IMR-90 (cell line): Measurements from ENCODE around the gene NDST3. TPM values are rescaled to one million over a fixed set of nuclear protein-coding genes. Genes with fewer than 3 reads are reported as not detected.

Experiments
- ATAC-seq: fragments of 200-7000 bp; cut with Tn5 transposase; 2 replicates; pipeline ENCODE4 v1.9.1; 2020; ENCODE audit warnings: low read depth, mild to moderate bottlenecking, moderate library complexity
- BruUV-seq: library from RNA; stranded (reverse); fragments of 400-500 nt; replicated peaks from 2 replicates; lab custom pipeline; 2021; lab: Mats Ljungman, UMichigan
- CTCF ChIA-PET: fragments of 300-600 bp; formaldehyde crosslinking; extraction: SDS; loops from one replicate; lab custom pipeline; 2021; ENCODE audit warnings: antibody characterized with exemption; lab: Yijun Ruan, JAX
- POLR2A ChIA-PET: fragments of 300-600 bp; sonication (Branson Sonifier 250); formaldehyde crosslinking; loops from one replicate; lab custom pipeline; 2022; ENCODE audit warnings: antibody characterized with exemption; ENCODE audit not compliant: unreplicated experiment; lab: Charles Lee
- DNase-seq: peaks from one replicate; pipeline ENCODE4 v3.0.0; 2013
- H2AFZ ChIP-seq: replicated peaks from 2 replicates; pipeline ENCODE3; 2013; ENCODE audit warnings: low read length, mild to moderate bottlenecking; ENCODE audit not compliant: poor library complexity
- H2AK5ac ChIP-seq: 2 replicates; pipeline ENCODE4 v1.6.1; 2013; ENCODE audit warnings: low read depth, low read length, inconsistent platforms
- H2AK9ac ChIP-seq: replicated peaks from 2 replicates; pipeline ENCODE3; 2013; ENCODE audit warnings: mild to moderate bottlenecking, low read depth, low read length, moderate library complexity; ENCODE audit not compliant: poor library complexity
- H2BK120ac ChIP-seq: 2 replicates; pipeline ENCODE4 v1.6.1; 2013; ENCODE audit warnings: low read depth, low read length, inconsistent platforms
- H2BK15ac ChIP-seq: 3 replicates; pipeline ENCODE4 v1.6.1; 2013; ENCODE audit warnings: low read depth, low read length, inconsistent platforms
- H2BK20ac ChIP-seq: 2 replicates; pipeline ENCODE4 v1.6.1; 2013; ENCODE audit warnings: low read depth, mild to moderate bottlenecking, inconsistent platforms, low read length, moderate library complexity
- H2BK5ac ChIP-seq: 2 replicates; pipeline ENCODE4 v1.6.1; 2013; ENCODE audit warnings: mild to moderate bottlenecking, low read depth, low read length, inconsistent platforms; ENCODE audit not compliant: poor library complexity, severe bottlenecking
- H3K14ac ChIP-seq: replicated peaks from 2 replicates; pipeline ENCODE4 v1.6.1; 2013; ENCODE audit warnings: low read depth, low read length, inconsistent platforms
- H3K18ac ChIP-seq: 2 replicates; pipeline ENCODE4 v1.6.1; 2013; ENCODE audit warnings: low read depth, low read length, control low read depth
- H3K23ac ChIP-seq: 2 replicates; pipeline ENCODE4 v1.6.1; 2013; ENCODE audit warnings: low read depth, low read length, inconsistent platforms
- H3K27ac ChIP-seq: 2 replicates; pipeline ENCODE4 v1.5.1; 2013; ENCODE audit warnings: mild to moderate bottlenecking, control low read depth, low read length; ENCODE audit not compliant: insufficient read depth
- H3K27me3 ChIP-seq: 2 replicates; pipeline ENCODE4 v1.6.1; 2013; ENCODE audit warnings: low read length; ENCODE audit not compliant: control insufficient read depth, insufficient read depth
- H3K36me3 ChIP-seq: 2 replicates; pipeline ENCODE4 v1.6.1; 2013; ENCODE audit warnings: low read length, mixed read lengths; ENCODE audit not compliant: control insufficient read depth, insufficient read depth
- H3K4ac ChIP-seq: 2 replicates; pipeline ENCODE4 v1.6.1; 2013; ENCODE audit warnings: low read depth, low read length, inconsistent platforms
- H3K4me1 ChIP-seq: 2 replicates; pipeline ENCODE4 v1.6.1; 2013; ENCODE audit warnings: low read length, mixed read lengths; ENCODE audit not compliant: control insufficient read depth, insufficient read depth
- H3K4me2 ChIP-seq: 2 replicates; pipeline ENCODE4 v1.6.1; 2013; ENCODE audit warnings: low read depth, mild to moderate bottlenecking, control low read depth, low read length, moderate library complexity
- H3K4me3 ChIP-seq: 2 replicates; pipeline ENCODE4 v1.5.1; 2013; ENCODE audit warnings: low read depth, mild to moderate bottlenecking, control low read depth, low read length, moderate library complexity; ENCODE audit not compliant: insufficient read depth
- H3K56ac ChIP-seq: 2 replicates; pipeline ENCODE4 v1.6.1; 2013; ENCODE audit warnings: low read length, inconsistent platforms; ENCODE audit not compliant: insufficient read depth; ENCODE audit errors: extremely low read depth
- H3K79me1 ChIP-seq, 2 experiments: 2 replicates each; pipeline ENCODE4 v1.6.1; 2013; ENCODE audit warnings: low read length in 2 of 2, inconsistent platforms in 1 of 2, low read depth in 1 of 2
- H3K9ac ChIP-seq: 2 replicates; pipeline ENCODE4 v1.6.1; 2013; ENCODE audit warnings: low read depth, low read length, control low read depth
- H3K9me1 ChIP-seq: 2 replicates; pipeline ENCODE4 v1.6.1; 2013; ENCODE audit warnings: low read length, inconsistent platforms; ENCODE audit not compliant: insufficient read depth
- H3K9me3 ChIP-seq: 2 replicates; pipeline ENCODE4 v1.6.1; 2013; ENCODE audit warnings: low read length; ENCODE audit not compliant: control insufficient read depth, insufficient read depth
- H4K20me1 ChIP-seq: 2 replicates; pipeline ENCODE4 v1.6.1; 2013; ENCODE audit warnings: low read length, inconsistent platforms; ENCODE audit not compliant: insufficient read depth
- H4K5ac ChIP-seq: 2 replicates; pipeline ENCODE4 v1.6.1; 2013; ENCODE audit warnings: mild to moderate bottlenecking, low read depth, low read length, control low read depth
- H4K8ac ChIP-seq, 2 experiments: 2 replicates each; pipeline ENCODE4 v1.6.1; 2013; ENCODE audit warnings: low read depth in 2 of 2, low read length in 2 of 2, control low read depth in 1 of 2, inconsistent platforms in 1 of 2
- H4K91ac ChIP-seq: 2 replicates; pipeline ENCODE4 v1.6.1; 2013; ENCODE audit warnings: low read depth, low read length, inconsistent platforms; ENCODE audit not compliant: insufficient read depth
- CEBPB ChIP-seq: IDR thresholded peaks from 2 replicates; pipeline ENCODE4 v1.6.1; 2012; ENCODE audit warnings: low read depth, low read length, improper control_type of control experiment
- ELK1 ChIP-seq: fragments of 150-350 bp; IDR thresholded peaks from 2 replicates; pipeline ENCODE4 v1.6.1; 2016; ENCODE audit warnings: low read depth, mild to moderate bottlenecking, low read length, moderate library complexity, borderline replicate concordance
- FOS ChIP-seq: fragments of 150-350 bp; IDR thresholded peaks from 2 replicates; pipeline ENCODE4 v1.6.1; 2016; ENCODE audit warnings: low read depth, low read length
- RAD21 ChIP-seq: IDR thresholded peaks from 2 replicates; pipeline ENCODE4 v1.6.1; 2012; ENCODE audit warnings: low read length, improper control_type of control experiment
- RFX5 ChIP-seq: IDR thresholded peaks from 2 replicates; pipeline ENCODE4 v1.8.0; 2012; ENCODE audit warnings: low read depth, mild to moderate bottlenecking, low read length, moderate library complexity
- WGBS, 2 experiments: methylation state at CpG; one replicate each; pipeline versions ENCODE4 v1.1.5 to v1.1.7; 2013; ENCODE audit warnings: missing lambda C conversion rate in 2 of 2; ENCODE audit not compliant: insufficient read length in 1 of 2; ENCODE audit errors: extremely low coverage in 2 of 2; 5-methylcytosine and 5-hydroxymethylcytosine counted together
- dilution Hi-C: fragments of 300-500 bp; cut with HindIII; formaldehyde crosslinking; loops from one replicate; pipeline ENCODE4 v1.14.3; 2018; ENCODE audit warnings: low sequenced_read_pairs; ENCODE audit not compliant: unreplicated experiment
- in situ Hi-C: fragments of 300-500 bp; cut with MboI; formaldehyde crosslinking; loops from 3 replicates; pipeline ENCODE4 v1.14.3; 2019; ENCODE audit warnings: low sequenced_read_pairs, inconsistent platforms, mixed read lengths
- intact Hi-C: fragments of 100-400 bp; cut with micrococcal nuclease; formaldehyde crosslinking; loops from 2 replicates; pipeline ENCODE4 v1.10.0; 2022
- polyA plus RNA-seq, 3 experiments: library from polyadenylated mRNA; depleted of rRNA; stranded (reverse); fragments of >200 nt; gene quantifications; 2 replicates each; pipeline ENCODE4 v1.2.3, GENCODE V29; 2012; ENCODE audit warnings: low replicate concordance in 1 of 3
- total RNA-seq: library from RNA; depleted of rRNA; stranded (reverse); fragments of >200 nt; gene quantifications from 2 replicates; pipeline ENCODE4 v1.2.3, GENCODE V29; 2012

Gene NDST3
- total and polyA plus RNA-seq, 2 of the 4 experiments (the other 2 are of a cell fraction), result 0.10 to 0.18 TPM

DNA sequence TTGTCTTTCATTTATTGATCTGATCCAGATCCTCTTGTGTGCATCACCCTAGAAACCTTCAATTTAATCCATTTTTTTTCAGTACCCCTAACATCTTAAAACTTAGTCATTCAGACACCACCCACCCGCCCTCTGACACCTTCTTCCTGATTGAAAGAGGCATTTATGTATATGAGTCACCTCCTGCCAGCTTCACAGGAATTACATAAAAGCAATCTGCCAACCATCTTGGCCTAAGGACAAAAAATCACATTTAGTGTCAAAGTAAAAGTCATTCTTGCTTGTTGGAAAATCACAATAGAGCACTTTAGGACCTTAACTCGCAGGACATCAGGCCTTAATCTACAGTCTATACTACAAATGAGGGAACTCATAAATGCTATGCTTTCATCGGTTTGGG is 52.1 kb downstream of the NDST3 start:
- H3K27me3 ChIP-seq, result no peaks in the 10 kb centered on the region
- no peak overlapping the region for H3K4ac ChIP-seq
- H3K79me1 ChIP-seq, result no peaks in the 10 kb centered on the region
- H4K8ac ChIP-seq, result no peak overlapping the region
- H3K18ac ChIP-seq, result no peak overlapping the region
- H2AK9ac ChIP-seq, result no peak overlapping the region
- no peak overlapping the region for H3K4me3 ChIP-seq
- no peak overlapping the region for H2BK20ac ChIP-seq
- H4K5ac ChIP-seq, result no peak overlapping the region
- no peak overlapping the region for H2AFZ ChIP-seq
- H2BK120ac ChIP-seq, result no peak overlapping the region
- no TSS peak for BruUV-seq
- H2BK5ac ChIP-seq, result no peak overlapping the region
- no peaks in the 10 kb centered on the region for H3K9me3 ChIP-seq
- H3K27ac ChIP-seq, result no peak overlapping the region
- in situ Hi-C loops (no loop called here), intact Hi-C loops (no loop called here), dilution Hi-C loops (no loop called here)
- no peak overlapping the region for H3K56ac ChIP-seq
- no peak overlapping the region for H2AK5ac ChIP-seq
- no peak for TF ChIP-seq RFX5
- no peak for TF ChIP-seq RAD21
- no peak for TF ChIP-seq FOS
- TF ChIP-seq CEBPB, result no peak
- no peak for TF ChIP-seq ELK1
- no peak overlapping the region for H3K23ac ChIP-seq
- ATAC-seq (no peak), DNase-seq (peak; percentile 31)
- no peaks in the 10 kb centered on the region for H3K4me1 ChIP-seq
- no peaks in the 10 kb centered on the region for H3K36me3 ChIP-seq
- H3K14ac ChIP-seq, result no peak overlapping the region
- H3K9me1 ChIP-seq, result no peaks in the 10 kb centered on the region
- POLR2A ChIA-PET, result no interaction called here
- no peak overlapping the region for H3K9ac ChIP-seq
- H2BK15ac ChIP-seq, result no peak overlapping the region
- no peak overlapping the region for H4K91ac ChIP-seq
- WGBS, 2 experiments, result no CpG with 5 or more reads among the region's 3 CpGs
- H3K4me2 ChIP-seq, result no peak overlapping the region
- no peaks in the 10 kb centered on the region for H4K20me1 ChIP-seq
- CTCF ChIA-PET, result no interaction called here
